ENCODE data around the gene CD1D. TPM values are rescaled to one million over a fixed set of nuclear protein-coding genes. Genes with fewer than 3 reads are reported as not detected.

The CD1D gene
- total RNA-seq, 2 experiments from 2014 or later: not detected

DNA sequence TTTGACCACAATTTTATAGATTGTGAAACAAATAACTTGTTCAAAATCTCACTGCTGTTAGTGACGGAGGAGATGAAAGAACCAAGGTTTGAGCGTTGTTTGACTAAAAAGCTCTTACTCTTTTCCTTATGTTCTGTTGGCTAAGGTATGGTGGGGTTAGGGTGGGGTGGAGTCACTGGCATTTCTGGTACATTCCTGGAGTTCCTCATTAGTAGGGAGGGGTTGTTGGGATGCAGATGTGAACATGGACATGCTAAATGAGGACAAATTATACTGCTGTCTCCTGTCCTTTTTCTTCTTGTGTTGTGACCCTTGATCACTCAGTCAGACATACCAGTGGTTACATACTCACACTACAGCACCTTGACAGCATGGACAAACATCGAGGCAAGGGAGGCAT lies 26.2 kb upstream of the CD1D start:
- ChIA-PET POLR2A (no interaction called here), CTCF (interaction anchor here (2.4 kb wide), 1 partner anchor 49 kb away, joined by 6 read pairs; no protein-coding TSS in a partner anchor)
- TF ChIP-seq, protein P1, sequence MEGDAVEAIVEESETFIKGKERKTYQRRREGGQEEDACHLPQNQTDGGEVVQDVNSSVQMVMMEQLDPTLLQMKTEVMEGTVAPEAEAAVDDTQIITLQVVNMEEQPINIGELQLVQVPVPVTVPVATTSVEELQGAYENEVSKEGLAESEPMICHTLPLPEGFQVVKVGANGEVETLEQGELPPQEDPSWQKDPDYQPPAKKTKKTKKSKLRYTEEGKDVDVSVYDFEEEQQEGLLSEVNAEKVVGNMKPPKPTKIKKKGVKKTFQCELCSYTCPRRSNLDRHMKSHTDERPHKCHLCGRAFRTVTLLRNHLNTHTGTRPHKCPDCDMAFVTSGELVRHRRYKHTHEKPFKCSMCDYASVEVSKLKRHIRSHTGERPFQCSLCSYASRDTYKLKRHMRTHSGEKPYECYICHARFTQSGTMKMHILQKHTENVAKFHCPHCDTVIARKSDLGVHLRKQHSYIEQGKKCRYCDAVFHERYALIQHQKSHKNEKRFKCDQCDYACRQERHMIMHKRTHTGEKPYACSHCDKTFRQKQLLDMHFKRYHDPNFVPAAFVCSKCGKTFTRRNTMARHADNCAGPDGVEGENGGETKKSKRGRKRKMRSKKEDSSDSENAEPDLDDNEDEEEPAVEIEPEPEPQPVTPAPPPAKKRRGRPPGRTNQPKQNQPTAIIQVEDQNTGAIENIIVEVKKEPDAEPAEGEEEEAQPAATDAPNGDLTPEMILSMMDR (IDR thresholded peaks at IDR 0.05): no peak
- no peak overlapping the region for H3K27ac Mint-ChIP-seq
- peaks cover 14% of the 10 kb centered on the region for H3K4me1 Mint-ChIP-seq (ENCODE audit: low read depth)
- H3K36me3 Mint-ChIP-seq (ENCODE audit: low read depth): no peaks in the 10 kb centered on the region
- H3K9me3 Mint-ChIP-seq: no peaks in the 10 kb centered on the region
- intact Hi-C loops (cut with micrococcal nuclease): no loop called here
- ATAC-seq: no peak
- peaks cover 12% of the 10 kb centered on the region for H3K27me3 Mint-ChIP-seq
- no peak overlapping the region for H3K4me3 Mint-ChIP-seq
- no peak for DNase-seq

DNA sequence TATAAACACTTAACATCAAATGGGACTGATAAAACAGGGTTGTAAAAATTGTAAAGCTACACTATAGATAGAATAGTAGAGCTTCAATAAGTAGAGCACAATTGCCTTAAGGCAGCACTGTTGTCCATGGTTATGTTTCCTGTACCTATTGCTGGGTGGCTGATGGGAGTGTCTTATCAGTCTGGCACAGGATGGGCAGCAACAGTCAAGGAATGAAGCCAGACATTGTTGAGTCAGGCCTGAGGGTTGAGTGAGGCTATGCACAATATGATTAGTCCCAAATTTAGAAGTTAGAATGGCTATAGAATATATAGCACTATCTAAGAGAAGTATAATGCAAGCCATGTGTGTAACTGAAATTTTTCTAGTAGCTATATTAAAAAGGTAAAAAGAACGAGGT lies 25.0 kb upstream of the CD1D start:
- no peak overlapping the region for H3K27ac Mint-ChIP-seq

DNA sequence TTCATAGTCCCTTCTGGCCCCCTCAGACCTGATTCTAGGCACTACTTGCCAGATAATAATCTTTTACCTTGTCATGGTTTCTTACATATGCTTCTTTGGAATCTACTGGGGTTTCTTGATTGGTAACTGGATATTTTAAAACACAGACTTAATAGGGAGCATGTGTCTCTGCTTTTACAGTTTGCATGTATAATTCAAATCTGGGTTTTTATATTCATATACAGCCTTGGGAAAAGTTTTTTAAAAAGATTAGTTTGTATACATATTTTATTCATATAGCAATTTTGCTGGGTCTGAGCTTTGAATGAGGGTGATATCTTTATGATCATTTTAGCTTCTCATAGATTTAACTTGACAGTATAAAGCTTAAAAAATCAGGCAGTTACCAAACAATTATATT lies 21.1 kb upstream of the CD1D start:
- intact Hi-C loops (cut with micrococcal nuclease): no loop called here
- DNase-seq: no peak
- POLR2A ChIA-PET: no interaction called here
- ATAC-seq: no peak
- TF ChIP-seq, protein P1 (IDR thresholded peaks at IDR 0.05): no peak
- no peaks in the 10 kb centered on the region for H3K4me1 Mint-ChIP-seq (ENCODE audit: low read depth)
- H3K36me3 Mint-ChIP-seq (ENCODE audit: low read depth): no peaks in the 10 kb centered on the region
- no peaks in the 10 kb centered on the region for H3K9me3 Mint-ChIP-seq
- H3K27me3 Mint-ChIP-seq: peaks cover 35% of the 10 kb centered on the region
- no peak overlapping the region for H3K4me3 Mint-ChIP-seq
- CTCF ChIA-PET: interaction anchor here (2.0 kb wide), 1 partner anchor 35 kb away, joined by 8 read pairs; no protein-coding TSS in a partner anchor
- H3K27ac Mint-ChIP-seq: no peak overlapping the region

More for the DNA sequence above, 25.0 kb upstream of the CD1D start:
- peaks cover 15% of the 10 kb centered on the region for H3K27me3 Mint-ChIP-seq
- H3K36me3 Mint-ChIP-seq (ENCODE audit: low read depth): no peaks in the 10 kb centered on the region
- H3K4me1 Mint-ChIP-seq (ENCODE audit: low read depth): peaks cover 2% of the 10 kb centered on the region
- ATAC-seq (no peak), DNase-seq (no peak)
- H3K9me3 Mint-ChIP-seq: no peaks in the 10 kb centered on the region
- intact Hi-C loops (cut with micrococcal nuclease): no loop called here
- H3K4me3 Mint-ChIP-seq: no peak overlapping the region
- CTCF ChIA-PET: interaction anchor here (1.5 to 2.4 kb wide), 2 partner anchors 38 to 48 kb away, joined by 3 to 6 read pairs; no protein-coding TSS in a partner anchor
- POLR2A ChIA-PET: no interaction called here
- TF ChIP-seq, protein P1 (IDR thresholded peaks at IDR 0.05): no peak

DNA sequence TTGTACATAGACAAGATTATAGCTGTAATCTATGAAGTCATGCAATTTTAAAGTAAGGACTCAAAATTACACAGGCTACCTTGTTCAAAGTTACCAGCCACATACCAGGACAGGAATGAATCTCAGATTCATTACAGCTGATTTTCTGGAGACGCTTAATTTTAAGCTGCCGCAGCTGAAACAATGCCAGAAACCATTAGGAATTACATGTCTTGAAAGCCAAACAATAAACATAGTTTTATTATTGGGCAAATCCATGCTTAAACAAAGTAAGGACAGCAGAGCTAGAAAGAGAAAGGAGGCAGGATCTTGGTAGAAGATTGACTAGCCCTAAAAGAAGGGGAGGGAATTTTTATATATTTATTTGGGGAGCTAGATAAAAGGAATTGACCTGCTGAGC lies 19.2 kb upstream of the CD1D start:
- Mint-ChIP-seq H3K9me3 (no peaks in the 10 kb centered on the region), H3K4me1 (ENCODE audit: low read depth) (no peaks in the 10 kb centered on the region), H3K4me3 (no peak overlapping the region), H3K27me3 (peaks cover 38% of the 10 kb centered on the region), H3K27ac (no peak overlapping the region), H3K36me3 (ENCODE audit: low read depth) (no peaks in the 10 kb centered on the region)
- DNase-seq (no peak), ATAC-seq (no peak)
- ChIA-PET POLR2A (no interaction called here), CTCF (interaction anchor here (1.7 kb wide), 1 partner anchor 42 kb away, joined by 4 read pairs; no protein-coding TSS in a partner anchor)
- intact Hi-C loops (cut with micrococcal nuclease): no loop called here
- TF ChIP-seq, protein P1 (IDR thresholded peaks at IDR 0.05): no peak

DNA sequence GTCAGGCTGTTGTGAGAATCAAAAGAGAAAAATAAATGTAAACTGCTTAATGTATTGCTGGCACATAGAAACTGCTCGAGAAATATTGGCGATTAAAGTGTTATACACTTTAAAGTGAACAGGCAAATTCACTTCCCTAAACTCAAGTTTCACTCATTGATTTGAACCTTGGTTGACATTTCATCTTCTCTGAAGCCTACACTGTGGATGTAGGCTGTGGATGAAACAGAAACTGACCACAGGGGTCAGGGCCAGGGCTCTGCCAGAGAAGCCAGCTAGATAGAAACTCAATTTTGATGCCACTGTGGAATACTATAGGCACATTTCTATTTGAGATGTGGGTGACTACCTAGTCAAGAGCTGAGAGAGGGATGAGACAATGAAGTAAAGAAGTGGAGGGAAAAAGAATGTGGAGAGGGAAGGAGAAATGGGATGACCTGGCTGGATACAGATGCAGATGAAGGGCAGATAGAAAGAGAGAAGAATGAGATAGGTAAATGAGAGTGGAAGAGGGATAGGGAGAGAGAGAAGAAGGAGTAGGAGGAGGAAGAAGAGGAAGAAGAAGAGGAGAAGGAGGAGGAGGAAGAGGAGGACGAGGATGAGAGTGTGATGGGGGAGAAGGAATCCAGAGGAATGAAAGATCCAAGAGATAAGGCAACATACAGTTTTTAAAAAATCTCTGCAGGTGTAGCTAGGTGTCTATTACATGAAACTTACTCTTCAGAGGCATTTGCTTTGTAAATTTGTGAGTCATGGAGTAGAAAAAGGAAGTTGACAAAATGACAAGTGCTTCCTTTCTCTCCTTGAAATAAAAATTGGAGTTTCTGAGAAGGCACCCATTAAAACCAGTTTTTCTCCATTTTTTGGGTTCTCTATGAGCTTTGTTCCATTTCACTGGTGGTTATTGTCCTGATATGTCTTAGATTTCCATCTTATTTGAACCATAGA lies 17.4 kb upstream of the CD1D start:
- ChIA-PET POLR2A (no interaction called here), CTCF (no interaction called here)
- ATAC-seq: no peak
- H3K27me3 Mint-ChIP-seq: peaks cover 40% of the 10 kb centered on the region
- H3K9me3 Mint-ChIP-seq: no peaks in the 10 kb centered on the region
- intact Hi-C loops (cut with micrococcal nuclease): no loop called here
- no peaks in the 10 kb centered on the region for H3K36me3 Mint-ChIP-seq (ENCODE audit: low read depth)
- H3K4me3 Mint-ChIP-seq: no peak overlapping the region
- peak; percentile 6 for DNase-seq
- no peak overlapping the region for H3K27ac Mint-ChIP-seq
- TF ChIP-seq, protein P1 (IDR thresholded peaks at IDR 0.05): no peak
- no peaks in the 10 kb centered on the region for H3K4me1 Mint-ChIP-seq (ENCODE audit: low read depth)
